OCI-M2 (cell line): Measurements from ENCODE around the gene LAMB4.

ENCODE experiments used
- DNase-seq: peaks from one replicate; lab custom pipeline; 2025; ENCODE audit not compliant: unreplicated experiment; lab: John Stamatoyannopoulos, UW

The LAMB4 gene

DNA sequence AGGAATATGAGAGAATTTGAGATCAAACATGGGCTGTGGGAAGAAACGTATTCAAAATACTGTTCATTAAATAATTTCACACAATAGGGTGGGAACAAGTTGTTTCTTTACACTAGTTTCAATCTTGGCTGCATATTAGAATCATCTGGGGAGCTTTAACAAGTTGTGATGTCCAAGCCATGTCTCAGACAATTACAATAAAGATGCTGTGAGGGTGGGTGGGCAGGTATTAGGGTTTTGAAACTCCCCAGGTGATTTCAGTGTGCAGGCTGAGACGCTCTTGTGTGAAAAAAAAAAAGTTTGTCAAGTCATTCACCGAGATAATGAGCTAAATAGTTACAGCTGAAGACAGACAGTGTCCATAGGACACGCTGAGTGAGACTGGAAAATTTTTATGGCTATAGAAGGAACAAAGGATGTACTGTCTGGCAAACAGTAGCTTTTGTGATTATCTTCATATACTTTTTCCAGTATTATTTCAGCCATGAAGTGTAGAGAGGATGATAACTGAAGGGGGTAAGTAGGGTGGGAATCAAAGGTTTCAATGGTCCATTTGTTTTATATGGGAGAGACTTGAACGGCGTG, 12.6 kb upstream of the LAMB4 start:
- no peak for DNase-seq

DNA sequence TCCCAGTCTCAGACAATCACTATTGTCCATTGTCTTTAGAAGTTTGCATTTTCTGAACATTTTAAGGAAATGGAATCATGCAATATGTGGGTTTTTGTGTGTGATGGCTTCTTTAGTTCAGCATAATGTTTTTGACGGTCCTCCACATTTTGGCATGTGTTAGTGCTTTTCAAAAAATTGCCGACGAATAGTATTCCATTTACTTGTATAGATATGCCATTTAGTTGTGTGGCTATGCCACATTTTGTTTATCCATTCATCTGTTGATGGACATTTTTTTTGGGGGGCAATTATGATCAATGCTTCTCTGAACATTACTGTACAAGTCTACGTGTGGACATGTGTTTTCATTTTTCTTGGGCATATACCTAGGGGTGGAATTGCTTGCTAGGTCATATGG, 12.0 kb upstream of the LAMB4 start:
- DNase-seq = no peak

DNA sequence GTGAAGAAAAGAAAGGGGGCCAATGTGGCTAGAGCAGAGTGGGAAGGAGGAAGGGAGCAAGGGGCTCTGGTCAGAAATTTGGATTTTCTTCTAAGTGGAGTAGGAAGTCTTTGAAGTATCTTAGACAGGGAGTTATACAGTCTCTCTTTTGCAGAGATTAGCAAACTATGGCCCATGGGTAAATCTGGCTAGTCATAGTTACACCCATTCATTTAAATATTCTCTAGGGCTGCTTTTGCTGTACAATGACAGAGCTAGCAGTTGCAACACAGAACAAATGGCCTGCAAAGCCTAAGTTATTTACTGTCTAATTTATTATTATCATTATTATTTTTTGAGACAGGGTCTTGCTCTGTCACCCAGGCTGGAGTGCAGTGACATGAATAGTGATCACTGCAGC, 10.5 kb upstream of the LAMB4 start:
- DNase-seq = no peak

DNA sequence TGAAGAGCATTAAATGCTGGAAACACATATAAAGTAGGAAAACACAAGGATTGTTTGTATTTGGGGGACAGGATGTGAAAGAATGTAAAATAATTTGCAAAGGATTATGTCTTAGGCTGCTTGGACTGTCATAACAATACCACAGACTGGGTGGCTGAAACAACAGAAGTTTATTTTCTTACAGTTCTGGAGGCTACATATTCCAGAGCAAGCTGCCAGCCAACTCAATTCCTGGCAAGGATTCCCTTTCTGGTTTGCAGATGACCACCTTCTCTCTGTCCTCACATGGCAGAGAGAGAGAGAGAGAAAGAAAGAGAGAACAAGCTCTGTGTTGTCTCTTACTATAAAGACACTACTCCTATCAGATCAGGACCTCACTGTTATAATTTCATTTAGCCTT, 8.8 kb upstream of the LAMB4 start:
- DNase-seq = no peak

DNA sequence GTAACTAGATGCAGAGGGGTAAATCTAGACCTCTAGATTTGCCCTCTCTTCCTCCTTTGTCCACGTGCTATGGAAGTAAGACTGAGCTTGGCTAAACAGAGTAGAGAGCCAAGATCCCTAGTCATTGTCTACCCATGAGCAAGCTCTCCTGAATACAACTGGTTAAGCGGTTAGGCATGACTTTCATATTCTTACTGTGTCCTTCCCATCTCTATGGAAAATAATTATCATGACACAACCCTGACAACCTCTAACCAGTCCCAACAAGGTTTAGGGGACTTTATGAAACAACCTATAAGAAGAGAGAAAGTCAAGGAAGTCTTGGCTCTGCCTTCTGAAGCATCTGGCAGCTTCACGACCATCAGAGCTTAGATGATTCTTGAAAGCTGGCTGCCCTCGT, 7.8 kb upstream of the LAMB4 start:
- no peak for DNase-seq

DNA sequence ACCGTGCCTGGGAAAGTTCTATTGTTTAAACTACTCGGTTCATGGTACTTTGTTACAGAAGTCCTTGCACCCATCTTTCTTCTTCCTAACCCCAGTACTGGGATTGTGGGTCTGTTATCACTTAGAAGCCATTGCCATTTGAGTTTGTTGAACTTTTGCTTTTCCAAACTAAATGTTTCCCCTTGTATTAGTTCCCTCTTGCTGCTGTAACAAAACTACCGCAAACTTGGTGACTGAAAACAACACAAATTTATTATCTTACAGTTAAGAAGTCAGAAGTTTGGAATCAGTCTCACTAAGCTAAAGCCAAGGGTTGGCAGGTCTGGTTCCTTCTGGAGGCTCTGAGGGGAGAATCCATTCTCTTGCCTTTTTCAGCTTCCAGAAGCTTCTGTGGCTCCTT, 6.9 kb upstream of the LAMB4 start:
- no peak for DNase-seq

DNA sequence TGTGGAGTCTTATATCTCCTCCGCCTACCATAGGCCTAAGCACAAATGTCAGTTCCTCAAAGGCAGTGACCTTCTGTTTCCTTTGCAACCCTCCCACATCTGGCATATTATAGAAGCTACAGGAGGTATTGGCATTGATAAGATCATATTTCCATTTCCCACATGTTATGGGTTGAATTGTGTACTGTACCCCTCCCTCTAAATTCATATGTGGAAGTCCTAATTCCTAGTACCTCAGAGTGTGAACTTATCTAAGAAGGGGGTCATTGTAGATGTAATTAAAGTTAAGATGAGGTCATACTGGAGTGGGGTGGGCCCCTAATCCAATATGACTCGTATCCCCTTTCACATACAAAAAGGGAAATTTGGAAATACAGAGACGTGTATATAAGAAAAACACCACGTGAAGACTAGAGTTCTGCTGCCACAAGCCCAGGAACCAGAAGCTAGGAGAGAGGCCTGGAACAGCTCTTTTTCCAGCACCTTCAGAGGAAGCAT, 6.1 kb upstream of the LAMB4 start:
- DNase-seq = no peak

DNA sequence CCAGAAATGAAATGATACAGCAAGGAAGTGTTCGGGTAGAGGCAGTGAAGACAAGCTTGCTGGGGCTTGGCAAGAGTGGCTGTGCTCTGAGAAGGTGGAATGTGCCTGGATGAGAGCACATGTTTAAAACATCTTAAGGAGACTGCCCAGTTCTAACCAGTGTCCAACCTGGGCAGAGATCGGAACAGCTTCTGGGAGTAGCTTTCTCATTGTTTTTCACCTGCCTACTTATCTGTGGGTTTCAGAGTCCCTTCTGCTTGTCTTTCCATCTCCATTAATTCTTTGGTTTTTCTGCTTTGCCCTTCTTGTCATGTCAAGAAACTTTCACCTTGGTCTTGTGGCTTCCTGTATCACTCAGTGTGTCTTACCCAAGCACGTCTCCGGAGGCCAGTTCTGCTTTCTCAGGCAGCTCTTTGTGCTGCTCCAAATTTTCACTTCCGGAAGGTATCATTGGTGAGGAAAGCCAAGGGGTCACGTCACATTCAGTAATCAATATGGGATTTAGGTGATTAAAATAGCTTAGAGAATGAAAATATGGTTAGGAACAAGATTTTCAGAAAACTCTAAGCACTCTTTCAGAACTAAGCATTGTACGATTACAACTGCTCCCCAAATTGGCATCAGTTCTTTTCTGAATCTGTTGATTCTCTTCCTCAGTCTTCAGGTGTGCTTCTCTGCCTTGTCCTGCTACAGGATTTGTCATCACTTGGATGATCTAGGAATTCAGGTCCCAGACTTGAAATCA, 5.5 kb upstream of the LAMB4 start:
- DNase-seq = no peak

DNA sequence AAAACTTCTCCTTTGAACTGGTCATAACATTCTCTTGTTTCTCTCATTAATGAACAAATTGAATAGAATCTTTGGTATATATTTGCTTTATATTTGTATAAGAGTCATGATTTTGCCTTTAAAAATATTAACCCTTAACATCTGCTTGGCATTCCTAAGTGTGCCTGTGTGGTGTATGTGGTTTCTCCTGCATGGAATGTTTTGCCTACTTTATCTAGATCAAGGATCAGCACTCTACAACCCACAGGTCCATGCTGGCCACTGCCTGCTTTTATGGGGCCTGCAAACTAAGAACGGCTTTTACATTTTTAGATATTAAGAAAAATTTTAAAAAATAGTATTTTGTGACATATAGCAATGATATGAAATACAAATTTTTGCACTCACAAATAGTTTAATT, 4.3 kb upstream of the LAMB4 start:
- DNase-seq = no peak

DNA sequence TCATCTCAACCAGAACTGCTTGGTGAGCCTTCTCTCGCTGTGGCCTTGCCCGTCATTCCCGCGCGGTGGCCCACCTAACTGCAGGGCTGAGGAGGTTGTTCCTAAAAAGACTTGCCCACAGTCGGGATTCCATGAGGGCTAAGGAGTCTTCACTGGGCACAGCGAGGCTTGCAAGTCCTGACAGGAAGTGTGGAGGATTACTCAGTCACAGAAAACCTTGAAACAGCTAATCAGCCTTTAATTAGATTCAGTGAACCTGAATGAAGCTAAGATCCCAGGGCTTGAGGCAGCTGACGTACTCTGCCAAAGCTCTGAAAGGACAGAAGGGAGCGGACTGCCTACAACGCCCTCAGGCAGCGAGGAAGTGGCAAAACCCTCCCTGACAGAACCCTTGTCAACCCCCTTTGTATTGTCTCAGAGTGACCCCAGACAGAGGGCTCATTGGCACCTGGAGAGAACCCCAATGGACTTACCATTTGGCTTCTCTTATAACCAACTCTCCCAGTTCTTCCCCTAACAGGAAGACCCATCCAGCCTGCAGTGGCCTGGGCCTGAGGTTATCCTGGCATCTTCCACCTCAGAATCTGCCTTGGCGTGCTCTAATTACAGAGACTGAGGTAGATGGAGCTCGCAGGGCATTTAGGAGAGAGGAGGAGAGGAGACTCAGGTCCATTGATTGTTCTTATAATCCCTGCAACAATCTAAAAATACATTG, 2.5 kb upstream of the LAMB4 start:
- DNase-seq = no peak

DNA sequence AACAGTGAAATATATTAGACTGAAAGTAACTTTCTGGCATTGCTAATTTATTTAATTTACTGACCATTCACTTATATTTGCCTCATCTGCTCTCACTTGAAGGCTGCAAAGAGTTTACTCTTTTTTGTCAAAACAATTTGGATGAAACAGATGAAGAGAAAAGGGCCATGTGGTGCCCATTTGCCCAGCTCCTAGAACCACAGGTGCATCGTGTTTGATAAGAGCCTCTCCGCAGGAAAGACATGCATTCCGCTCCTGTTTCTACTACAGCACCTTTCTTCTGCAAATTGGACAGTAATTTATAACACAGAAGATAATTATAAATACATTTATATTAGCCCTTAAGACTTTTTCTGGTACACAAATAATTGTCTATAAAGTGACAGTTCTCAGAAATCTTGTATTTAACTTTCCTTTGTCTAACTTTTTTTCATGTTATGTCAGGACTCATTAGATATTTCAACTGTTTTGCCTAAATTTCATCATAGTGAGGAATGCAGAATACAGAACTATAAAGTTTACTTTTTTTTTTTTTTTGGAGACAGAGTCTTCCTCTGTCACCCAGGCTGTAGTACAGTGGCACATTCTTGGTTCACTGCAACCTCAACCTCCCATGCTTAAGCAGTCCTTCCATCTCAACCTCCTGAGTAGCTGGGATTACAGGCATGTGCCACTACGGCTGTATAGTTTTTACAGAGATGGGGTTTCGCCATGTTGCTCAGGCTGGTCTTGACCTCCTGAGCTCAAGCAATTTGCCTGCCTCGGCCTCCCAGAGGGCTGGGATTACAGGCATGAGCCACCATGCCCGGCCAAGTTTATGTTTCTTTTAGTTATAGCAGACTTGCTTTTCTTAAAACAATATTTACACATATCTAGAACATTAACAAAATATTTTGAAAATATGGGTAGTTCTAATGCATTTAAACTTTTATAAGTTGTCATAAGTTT, 869 bp downstream of the LAMB4 start:
- no peak for DNase-seq

DNA sequence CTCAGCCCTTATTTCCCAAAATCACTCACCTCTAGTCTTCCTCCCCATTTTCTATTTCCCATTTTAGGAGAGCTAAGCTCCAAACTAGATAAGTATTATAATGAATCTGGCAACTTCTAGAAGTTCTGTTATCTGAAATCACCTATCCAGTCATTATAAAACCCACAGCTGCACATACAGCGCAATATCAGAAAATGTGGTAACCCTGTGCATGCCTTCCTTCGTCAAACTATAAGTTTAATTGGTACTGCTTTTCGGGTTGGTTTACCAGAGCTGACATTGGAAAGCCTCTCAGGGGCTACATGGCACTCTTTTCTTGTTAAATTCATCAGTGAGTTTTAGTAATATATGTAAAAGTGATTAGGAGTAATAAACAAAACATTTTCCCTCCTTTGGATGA, 1.6 kb downstream of the LAMB4 start:
- no peak for DNase-seq

DNA sequence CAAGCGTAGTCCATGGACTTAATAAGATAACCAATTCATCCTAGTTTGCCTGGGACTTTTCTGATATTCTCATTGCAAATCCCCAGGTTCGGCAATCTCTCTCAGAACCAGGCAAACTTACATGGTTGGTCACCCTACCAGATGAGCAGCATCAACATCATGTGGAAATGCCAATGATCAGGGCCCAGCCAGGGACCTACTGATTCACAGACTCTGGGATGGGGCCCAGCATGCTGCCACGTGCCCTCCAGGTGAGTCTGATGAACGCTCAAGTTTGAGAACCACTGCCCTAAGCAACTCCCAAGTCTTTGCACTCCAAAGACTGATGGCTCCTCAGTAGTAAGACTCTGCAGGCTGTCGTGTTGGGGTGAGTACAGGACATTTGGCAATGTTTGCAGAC, 2.7 kb downstream of the LAMB4 start:
- DNase-seq = no peak

DNA sequence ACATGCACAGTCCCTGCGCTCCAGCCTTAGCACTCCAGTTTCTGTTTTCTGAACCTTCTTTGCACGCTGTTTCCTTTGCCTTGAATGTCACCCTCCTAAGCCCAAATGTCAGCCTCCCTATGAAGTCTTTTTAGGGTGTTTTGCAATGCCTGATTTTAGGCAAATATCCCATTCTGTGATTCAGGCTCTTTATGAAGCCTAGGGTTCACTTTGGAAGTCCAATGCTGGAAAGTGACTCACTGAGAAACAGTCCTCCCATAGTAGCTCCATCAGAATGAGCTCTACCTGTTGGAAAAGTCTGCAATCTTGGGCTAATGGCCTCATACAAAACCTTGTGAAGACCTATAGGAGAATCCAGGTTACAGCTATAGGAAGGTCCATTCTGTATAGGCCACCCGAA, 5.3 kb downstream of the LAMB4 start:
- no peak for DNase-seq

DNA sequence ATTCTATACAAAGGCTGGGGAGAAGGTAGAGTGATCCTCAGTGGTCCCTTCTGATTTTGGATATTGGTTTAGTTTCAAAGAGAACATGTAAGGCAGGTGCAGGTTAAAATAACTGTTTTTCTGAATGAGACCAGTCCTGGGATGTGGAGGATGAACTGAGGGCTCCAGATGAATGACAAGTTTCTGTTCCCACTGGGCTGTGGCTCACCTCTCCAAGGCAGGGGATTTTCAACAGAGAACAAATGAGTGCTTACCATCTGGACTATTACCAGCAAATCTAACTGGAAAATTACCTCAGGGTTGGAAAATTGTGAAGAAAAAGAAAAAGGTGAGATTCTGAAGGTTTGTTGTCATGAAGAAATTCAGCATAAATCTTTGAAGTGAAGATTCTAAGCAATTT, 8.0 kb downstream of the LAMB4 start:
- no peak for DNase-seq

DNA sequence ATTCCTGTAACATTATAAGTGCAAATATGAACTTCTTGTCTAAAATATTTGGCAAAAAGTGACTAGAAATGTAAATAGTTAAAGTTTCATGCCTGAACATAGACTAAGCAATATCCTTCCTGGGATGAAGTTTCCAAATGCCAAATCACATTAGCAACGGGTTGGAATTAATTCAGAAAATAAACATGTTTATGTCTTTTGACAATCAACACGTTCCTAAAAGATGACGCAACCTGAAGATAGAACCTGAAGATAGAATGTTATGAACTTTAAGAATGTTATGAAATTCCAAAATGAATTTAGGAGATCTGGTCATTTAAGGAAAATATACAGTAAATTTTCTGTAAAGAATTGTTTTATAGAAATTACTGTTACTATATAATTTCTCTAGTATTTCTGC, 9.2 kb downstream of the LAMB4 start:
- DNase-seq = no peak

DNA sequence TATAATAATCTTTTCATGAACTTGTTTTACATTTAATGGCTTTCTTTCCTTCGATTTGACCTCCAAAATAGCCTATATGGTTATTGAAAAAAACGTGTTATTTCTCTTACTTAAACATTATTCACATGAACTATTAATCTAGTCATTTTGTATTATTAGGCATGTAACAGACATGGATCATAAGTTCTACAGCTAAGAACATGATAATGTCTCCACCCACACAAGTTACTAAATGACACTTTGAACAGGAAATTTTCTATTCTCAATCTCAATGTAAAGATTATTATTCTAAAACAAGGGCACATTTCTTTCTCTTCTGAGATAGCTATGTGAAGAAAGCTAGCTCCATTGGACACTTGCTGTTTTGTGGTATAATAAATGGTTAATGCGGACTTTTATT, 10.0 kb downstream of the LAMB4 start:
- no peak for DNase-seq

DNA sequence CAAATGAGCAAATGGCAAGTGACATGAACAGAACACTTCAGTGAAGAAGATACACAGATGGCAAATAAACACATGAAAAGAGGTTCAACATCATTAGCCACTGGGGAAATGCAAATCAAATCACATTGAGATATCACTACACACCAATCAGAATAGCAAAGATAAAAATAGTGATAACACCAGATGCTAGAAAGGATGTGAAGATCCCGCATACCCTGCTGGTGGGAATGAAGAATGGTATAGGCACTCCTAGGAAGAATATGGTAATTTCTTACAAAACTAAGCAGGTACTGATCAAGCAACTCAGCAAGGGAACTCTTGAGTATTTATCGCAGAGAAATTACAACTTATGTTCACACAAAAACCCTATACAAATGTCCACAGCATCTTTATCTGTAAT, 11.2 kb downstream of the LAMB4 start:
- DNase-seq = no peak

DNA sequence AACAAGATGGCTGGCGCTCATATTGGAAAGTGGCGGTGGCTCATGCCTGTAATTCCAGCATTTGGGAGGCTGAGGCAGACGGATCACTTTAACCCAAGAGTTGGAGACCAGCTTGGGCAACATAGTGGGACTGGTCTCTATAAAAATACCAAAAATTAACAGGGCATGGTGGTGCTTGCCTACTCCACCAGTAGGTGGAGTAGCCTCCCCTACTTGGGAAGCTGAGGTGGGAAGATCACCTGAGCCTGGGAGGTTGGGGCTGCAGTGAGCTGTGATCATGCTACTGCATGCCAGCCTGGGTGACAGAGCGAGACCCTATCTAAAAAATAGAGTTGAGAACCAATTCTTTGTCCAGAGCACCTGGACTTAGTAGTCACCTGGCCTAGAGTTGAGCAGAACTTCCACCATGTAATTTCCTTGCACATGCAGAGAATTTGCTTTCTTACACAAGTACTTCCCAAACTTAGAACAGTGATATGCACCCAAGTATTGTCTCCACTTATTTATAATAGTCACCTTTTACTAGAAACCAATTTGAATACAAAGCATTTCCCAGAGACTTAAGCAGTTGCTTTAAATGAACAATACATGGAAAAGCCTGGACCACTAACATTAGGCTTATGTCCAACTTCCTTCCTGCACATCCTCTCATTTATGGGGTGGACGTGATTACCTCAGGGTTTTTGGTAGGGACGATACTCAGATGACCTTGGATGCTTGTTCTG, 15.9 kb downstream of the LAMB4 start:
- DNase-seq = no peak

DNA sequence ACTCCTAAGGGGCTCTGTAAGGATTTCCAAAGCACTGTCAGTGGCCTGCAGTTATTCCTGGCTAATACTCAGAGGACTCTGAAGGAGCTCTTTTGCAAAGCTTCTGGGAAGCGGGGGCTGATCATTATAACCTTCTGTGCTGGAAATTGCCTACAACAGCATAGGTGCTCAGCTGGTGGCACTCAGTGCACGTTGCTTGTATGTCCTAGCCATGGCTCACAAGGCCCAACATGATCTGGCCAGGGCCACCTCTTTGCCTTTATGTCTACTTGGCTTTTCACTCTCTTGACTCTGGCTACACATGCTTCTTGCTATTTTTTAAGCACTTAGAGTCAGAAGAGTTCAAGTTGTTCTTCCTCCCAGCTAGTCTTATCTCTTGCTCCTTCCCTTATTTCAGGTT, 17.5 kb downstream of the LAMB4 start:
- no peak for DNase-seq
